ENCODE data around the gene AKAP13. TPM values are rescaled to one million over a fixed set of nuclear protein-coding genes. Genes with fewer than 3 reads are reported as not detected.

The AKAP13 gene
- total RNA-seq, 2 donors from 2014 or later = 105 to 106 TPM

GRCh38 chr15:85503151-85503799, 122.9 kb downstream of the AKAP13 start:
- no peak for DNase-seq (ENCODE audit: low spot score in 2 of 2)
- H3K9me3 Mint-ChIP-seq = no peaks in the 10 kb centered on the region
- ATAC-seq = no peak
- no peak overlapping the region for H3K27ac Mint-ChIP-seq
- H3K36me3 Mint-ChIP-seq = no peaks in the 10 kb centered on the region

- Mint-ChIP-seq H3K36me3 (peaks cover 0 to 7% of the 10 kb centered on the region in 2 donors), H3K27ac (no peak overlapping the region), H3K9me3 (peaks cover 0 to 6% of the 10 kb centered on the region in 2 donors)
- ATAC-seq (peak in 1 of 2 donors; percentile 35), DNase-seq (ENCODE audit: low spot score in 2 of 2) (peak in 1 of 2 donors; percentile 50)
Observed at GRCh38 chr15:85504749-85505676, 124.6 kb downstream of the AKAP13 start.

- DNase-seq (ENCODE audit: low spot score in 2 of 2) (no peak), ATAC-seq (no peak)
- Mint-ChIP-seq H3K9me3 (peaks cover 0 to 6% of the 10 kb centered on the region in 2 donors), H3K36me3 (peaks cover 0 to 7% of the 10 kb centered on the region in 2 donors), H3K27ac (peak overlapping the region in 1 of 2 donors; percentile 3)
Observed at GRCh38 chr15:85507114-85507513, 126.7 kb downstream of the AKAP13 start.

GRCh38 chr15:85509973-85510372, 129.6 kb downstream of the AKAP13 start:
- ATAC-seq (no peak), DNase-seq (ENCODE audit: low spot score in 2 of 2) (no peak)
- Mint-ChIP-seq H3K36me3 (peaks cover 0 to 7% of the 10 kb centered on the region in 2 donors), H3K9me3 (peaks cover 0 to 6% of the 10 kb centered on the region in 2 donors), H3K27ac (no peak overlapping the region)

GRCh38 chr15:85514413-85514812, 134.0 kb downstream of the AKAP13 start:
- Mint-ChIP-seq H3K27ac (no peak overlapping the region), H3K9me3 (no peaks in the 10 kb centered on the region), H3K36me3 (peaks cover 0 to 4% of the 10 kb centered on the region in 2 donors)
- DNase-seq (ENCODE audit: low spot score in 2 of 2) = no peak
- no peak for ATAC-seq

- Mint-ChIP-seq H3K9me3 (no peaks in the 10 kb centered on the region), H3K27ac (no peak overlapping the region), H3K36me3 (peaks cover 0 to 4% of the 10 kb centered on the region in 2 donors)
- ATAC-seq (no peak), DNase-seq (ENCODE audit: low spot score in 2 of 2) (no peak)
Observed at GRCh38 chr15:85515212-85515611, 134.8 kb downstream of the AKAP13 start.

- no peak for ATAC-seq
- no peaks in the 10 kb centered on the region for H3K9me3 Mint-ChIP-seq
- no peak for DNase-seq (ENCODE audit: low spot score in 2 of 2)
- H3K27ac Mint-ChIP-seq = no peak overlapping the region
- peaks cover 0 to 4% of the 10 kb centered on the region in 2 donors for H3K36me3 Mint-ChIP-seq
Observed at GRCh38 chr15:85517086-85517485, 136.7 kb downstream of the AKAP13 start.

GRCh38 chr15:85518979-85519761, 138.8 kb downstream of the AKAP13 start:
- ATAC-seq = no peak

GRCh38 chr15:85520650-85521049, 140.2 kb downstream of the AKAP13 start:
- Mint-ChIP-seq H3K9me3 (no peaks in the 10 kb centered on the region), H3K27ac (no peak overlapping the region), H3K36me3 (peaks cover 0 to 4% of the 10 kb centered on the region in 2 donors)
- no peak for ATAC-seq
- no peak for DNase-seq (ENCODE audit: low spot score in 2 of 2)

More at GRCh38 chr15:85518979-85519761, 138.8 kb downstream of the AKAP13 start:
- no peak overlapping the region for H3K27ac Mint-ChIP-seq
- no peak for DNase-seq (ENCODE audit: low spot score in 2 of 2)
- peaks cover 0 to 4% of the 10 kb centered on the region in 2 donors for H3K36me3 Mint-ChIP-seq
- no peaks in the 10 kb centered on the region for H3K9me3 Mint-ChIP-seq

GRCh38 chr15:85523530-85523929, 143.1 kb downstream of the AKAP13 start:
- no peak for ATAC-seq
- Mint-ChIP-seq H3K36me3 (no peaks in the 10 kb centered on the region), H3K9me3 (no peaks in the 10 kb centered on the region), H3K27ac (peak overlapping the region in 1 of 2 donors; percentile 24)
- DNase-seq (ENCODE audit: low spot score in 2 of 2) = no peak

GRCh38 chr15:85525755-85526154, 145.4 kb downstream of the AKAP13 start:
- Mint-ChIP-seq H3K36me3 (no peaks in the 10 kb centered on the region), H3K9me3 (no peaks in the 10 kb centered on the region), H3K27ac (no peak overlapping the region)
- no peak for ATAC-seq
- DNase-seq (ENCODE audit: low spot score in 2 of 2) = no peak

- DNase-seq (ENCODE audit: low spot score in 2 of 2) (no peak), ATAC-seq (no peak)
- Mint-ChIP-seq H3K27ac (no peak overlapping the region), H3K9me3 (no peaks in the 10 kb centered on the region), H3K36me3 (no peaks in the 10 kb centered on the region)
Observed at GRCh38 chr15:85527895-85528294, 147.5 kb downstream of the AKAP13 start.

GRCh38 chr15:85530079-85530478, 149.7 kb downstream of the AKAP13 start:
- ATAC-seq (no peak), DNase-seq (ENCODE audit: low spot score in 2 of 2) (no peak)
- Mint-ChIP-seq H3K9me3 (no peaks in the 10 kb centered on the region), H3K27ac (no peak overlapping the region), H3K36me3 (peaks cover 6 to 10% of the 10 kb centered on the region in 2 donors)

GRCh38 chr15:85531083-85531482, 150.7 kb downstream of the AKAP13 start:
- peaks cover 6 to 16% of the 10 kb centered on the region in 2 donors for H3K36me3 Mint-ChIP-seq
- ATAC-seq = no peak
- no peaks in the 10 kb centered on the region for H3K9me3 Mint-ChIP-seq
- H3K27ac Mint-ChIP-seq = no peak overlapping the region
- no peak for DNase-seq (ENCODE audit: low spot score in 2 of 2)

- H3K9me3 Mint-ChIP-seq = no peaks in the 10 kb centered on the region
- H3K36me3 Mint-ChIP-seq = peaks cover 6 to 16% of the 10 kb centered on the region in 2 donors
- peak overlapping the region in 1 of 2 donors; percentile 66 for H3K27ac Mint-ChIP-seq
- no peak for ATAC-seq
- DNase-seq (ENCODE audit: low spot score in 2 of 2) = no peak
Observed at GRCh38 chr15:85532689-85533088, 152.3 kb downstream of the AKAP13 start.

GRCh38 chr15:85534031-85534430, 153.6 kb downstream of the AKAP13 start:
- no peaks in the 10 kb centered on the region for H3K9me3 Mint-ChIP-seq
- DNase-seq (ENCODE audit: low spot score in 2 of 2) (no peak), ATAC-seq (peak; percentile 82 to 95)
- peak overlapping the region; percentile 37 to 66 for H3K27ac Mint-ChIP-seq
- H3K36me3 Mint-ChIP-seq = peaks cover 6 to 16% of the 10 kb centered on the region in 2 donors

Data from activated naive CD4-positive, alpha-beta T cell treated with anti-CD3 and anti-CD28 coated beads, Interleukin-2, amount 50 U/mL, for 72 hours (primary cell).